Esophagus mucosa (tissue), 1 donor: ENCODE results near the gene ZBTB8A. TPM values are rescaled to one million over a fixed set of nuclear protein-coding genes. Genes with fewer than 3 reads are reported as not detected.
"Not testable (repeated sequence)": the region's sequence is repeated elsewhere in the genome, so short reads cannot be mapped to it uniquely, and the experiment has no call there.

Experiments used
- ATAC-seq: fragments of 200-7000 bp; cut with Tn5 transposase; one replicate; pipeline ENCODE4 v1.9.1; 2020
- total RNA-seq: library from RNA; stranded (reverse); gene quantifications from one replicate; pipeline ENCODE4 v1.2.4, GENCODE V29; 2023
- donor health status: DM: yes; HTN: yes; CAD: no.

The ZBTB8A gene
- total RNA-seq, 1 donor from 2014 or later, result 3.1 TPM

GRCh38 chr1:32622806-32623681 lies 83.8 kb downstream of the ZBTB8A start:
- ATAC-seq, result no peak

DNA sequence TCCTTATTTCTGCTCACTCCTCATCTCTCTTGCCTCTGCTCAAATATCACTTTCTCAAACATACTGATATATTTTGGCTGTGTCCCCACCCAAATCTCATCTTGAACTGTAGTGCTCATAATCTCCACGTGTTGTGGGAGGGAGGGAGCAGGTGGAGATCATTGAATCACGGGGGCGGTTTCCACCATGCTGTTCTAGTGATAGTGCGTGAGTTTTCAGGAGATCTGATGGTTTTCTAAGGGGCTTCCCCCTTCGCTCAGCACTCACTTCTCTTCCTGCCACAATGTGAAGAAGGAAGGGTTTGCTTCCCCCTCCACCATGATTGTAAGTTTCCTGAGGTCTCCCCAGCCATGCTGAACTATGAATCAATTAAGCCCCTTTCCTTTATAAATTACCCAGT lies 84.5 kb downstream of the ZBTB8A start:
- no peak for ATAC-seq

DNA sequence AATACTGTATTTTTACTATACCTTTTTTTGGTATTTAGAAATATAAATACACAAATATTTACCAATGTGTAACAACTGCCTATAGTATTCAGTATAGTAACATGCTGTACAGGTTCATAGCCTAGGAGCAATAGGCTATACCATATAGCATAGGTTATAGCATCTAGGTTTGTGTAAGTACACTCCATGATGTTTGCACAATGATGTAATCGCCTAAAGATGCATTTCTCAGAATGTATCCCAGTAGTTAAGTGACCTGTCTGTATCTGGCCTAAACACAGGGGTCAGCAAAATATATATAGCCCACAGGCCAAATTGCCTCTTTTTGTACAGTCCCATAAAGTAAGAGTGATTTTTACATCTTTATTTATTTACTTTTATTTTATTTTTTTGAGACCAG lies 86.9 kb downstream of the ZBTB8A start:
- ATAC-seq, result no peak

DNA sequence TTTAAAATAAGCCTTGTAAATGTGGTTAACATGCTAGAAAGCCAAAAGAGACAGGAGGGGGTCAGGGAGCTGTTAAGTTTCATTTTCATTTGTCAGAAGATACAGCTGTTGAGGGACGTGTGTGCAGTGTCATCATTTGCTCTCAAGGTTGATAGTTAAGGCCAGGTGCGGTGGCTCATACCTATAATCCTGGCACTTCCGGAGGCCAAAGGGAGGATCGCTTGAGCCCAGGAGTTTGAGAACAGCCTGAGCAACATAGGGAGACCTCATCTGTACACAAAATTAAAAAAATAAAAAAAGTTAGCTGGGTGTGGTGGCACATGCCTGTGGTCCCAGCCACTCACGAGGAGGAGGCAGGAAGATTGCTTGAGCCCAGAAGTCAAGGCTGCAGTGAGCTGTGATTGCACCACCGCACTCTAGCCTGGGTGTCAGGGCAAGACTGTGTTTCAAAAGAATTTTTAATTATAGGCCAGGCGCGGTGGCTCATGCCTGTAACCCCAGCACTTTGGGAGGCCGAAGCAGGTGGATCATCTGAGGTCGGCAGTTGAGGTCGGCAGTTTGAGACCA lies 88.5 kb downstream of the ZBTB8A start:
- ATAC-seq, result peak; percentile 15

DNA sequence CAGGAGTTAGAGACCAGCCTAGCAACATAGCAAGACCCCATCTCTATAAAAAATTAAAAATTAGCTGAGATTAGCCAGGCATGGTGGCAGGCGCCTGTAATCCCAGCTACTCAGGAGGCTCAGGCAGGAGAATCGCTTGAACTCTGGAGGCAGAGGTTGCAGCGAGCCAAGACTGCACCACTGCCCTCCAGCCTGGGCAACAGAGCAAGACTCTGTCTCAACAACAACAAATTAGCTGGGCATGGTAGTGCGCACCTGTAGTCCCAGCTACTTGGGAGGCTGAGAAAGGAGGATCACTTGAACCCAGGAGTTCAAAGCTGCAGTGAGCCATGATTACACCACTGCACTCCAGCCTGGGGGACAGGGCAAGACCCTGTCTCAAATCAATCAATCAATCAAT lies 90.9 kb downstream of the ZBTB8A start:
- not testable (repeated sequence) for ATAC-seq

DNA sequence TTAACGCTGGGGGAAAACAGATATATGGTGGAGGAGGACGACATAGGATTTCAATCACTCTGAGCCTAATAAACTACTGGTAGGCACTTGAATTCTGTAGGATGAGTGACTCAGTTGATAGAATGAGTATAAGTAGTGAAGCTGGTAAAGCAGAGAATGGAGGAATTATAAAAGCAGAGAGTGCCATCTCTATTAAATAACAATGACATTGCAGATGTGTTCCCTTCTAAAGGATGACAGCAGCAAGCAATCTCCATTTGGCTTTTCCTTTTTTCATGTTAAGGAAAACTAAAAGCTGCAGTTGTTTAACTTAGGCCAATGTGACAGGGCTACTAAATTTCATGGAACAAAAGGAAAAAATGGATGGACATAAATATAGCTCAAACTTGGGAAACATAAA lies 93.6 kb downstream of the ZBTB8A start:
- ATAC-seq, result no peak

GRCh38 chr1:32635508-32636277 lies 96.5 kb downstream of the ZBTB8A start:
- no peak for ATAC-seq

GRCh38 chr1:32636914-32637645 lies 97.9 kb downstream of the ZBTB8A start:
- peak; percentile 95 for ATAC-seq

DNA sequence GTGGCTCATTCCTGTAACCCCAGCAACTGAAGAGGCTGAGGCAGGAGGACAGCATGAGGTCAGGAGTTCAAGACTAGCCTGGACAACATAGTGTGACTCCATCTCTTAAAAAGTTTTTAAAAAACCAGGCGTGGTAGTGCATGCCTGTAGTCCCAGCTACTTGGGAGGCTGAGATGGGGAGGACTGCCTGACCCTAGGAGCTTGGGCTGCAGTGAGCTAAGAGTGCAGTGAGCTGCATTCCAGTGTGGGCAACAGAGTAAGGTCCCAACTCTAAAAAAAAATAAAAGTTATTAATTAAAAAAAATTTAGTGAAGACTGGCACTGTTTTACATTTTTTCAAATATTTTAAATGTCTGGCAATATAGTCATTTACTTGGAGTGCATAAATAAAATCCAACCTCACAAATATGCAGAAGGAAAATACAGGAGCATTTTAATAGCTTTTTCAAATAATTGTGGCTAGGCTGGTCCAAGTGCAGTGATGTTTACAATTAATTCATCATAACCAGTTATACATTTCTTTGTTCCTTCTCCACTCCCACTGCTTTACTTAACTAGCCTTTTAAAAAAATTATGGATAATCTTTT lies 100.4 kb downstream of the ZBTB8A start:
- no peak for ATAC-seq

DNA sequence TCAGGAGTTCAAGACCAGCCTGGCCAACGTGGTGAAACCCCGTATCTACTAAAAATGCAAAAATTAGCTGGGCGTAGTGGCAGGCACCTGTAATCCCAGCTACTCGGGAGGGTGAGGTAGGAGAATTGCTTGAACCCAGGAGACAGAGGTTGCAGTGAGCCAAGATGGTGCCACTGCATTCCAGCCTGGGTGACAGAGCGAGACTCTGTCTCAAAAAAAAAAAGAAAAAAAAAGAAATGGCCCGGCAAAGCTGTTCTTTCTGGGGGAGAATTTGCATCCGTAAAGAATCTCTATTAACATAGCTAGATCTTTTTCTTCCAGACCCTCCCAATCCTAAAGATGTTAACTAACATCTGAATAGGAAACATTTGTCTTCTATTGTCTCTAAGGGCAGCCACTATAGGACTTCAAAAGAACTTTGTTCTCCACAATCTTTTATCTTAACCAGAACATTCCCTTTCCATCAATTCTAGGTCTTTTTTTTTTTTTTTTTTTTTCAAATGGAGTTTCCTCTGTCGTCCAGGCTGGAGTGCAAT lies 103.1 kb downstream of the ZBTB8A start:
- ATAC-seq, result not testable (repeated sequence)

GRCh38 chr1:32644426-32644825 lies 105.2 kb downstream of the ZBTB8A start:
- no peak for ATAC-seq

GRCh38 chr1:32647308-32648134 lies 108.3 kb downstream of the ZBTB8A start:
- no peak for ATAC-seq

- ATAC-seq, result peak; percentile 89
These were observed 111.1 kb downstream of the ZBTB8A start, which contains the start of gene ZBTB8OS for GRCh38 chr1:32650248-32650751. Gene ZBTB8OS (minus strand): TSS chr1:32650550. CDS start chr1:32650529, 21 bp downstream.

DNA sequence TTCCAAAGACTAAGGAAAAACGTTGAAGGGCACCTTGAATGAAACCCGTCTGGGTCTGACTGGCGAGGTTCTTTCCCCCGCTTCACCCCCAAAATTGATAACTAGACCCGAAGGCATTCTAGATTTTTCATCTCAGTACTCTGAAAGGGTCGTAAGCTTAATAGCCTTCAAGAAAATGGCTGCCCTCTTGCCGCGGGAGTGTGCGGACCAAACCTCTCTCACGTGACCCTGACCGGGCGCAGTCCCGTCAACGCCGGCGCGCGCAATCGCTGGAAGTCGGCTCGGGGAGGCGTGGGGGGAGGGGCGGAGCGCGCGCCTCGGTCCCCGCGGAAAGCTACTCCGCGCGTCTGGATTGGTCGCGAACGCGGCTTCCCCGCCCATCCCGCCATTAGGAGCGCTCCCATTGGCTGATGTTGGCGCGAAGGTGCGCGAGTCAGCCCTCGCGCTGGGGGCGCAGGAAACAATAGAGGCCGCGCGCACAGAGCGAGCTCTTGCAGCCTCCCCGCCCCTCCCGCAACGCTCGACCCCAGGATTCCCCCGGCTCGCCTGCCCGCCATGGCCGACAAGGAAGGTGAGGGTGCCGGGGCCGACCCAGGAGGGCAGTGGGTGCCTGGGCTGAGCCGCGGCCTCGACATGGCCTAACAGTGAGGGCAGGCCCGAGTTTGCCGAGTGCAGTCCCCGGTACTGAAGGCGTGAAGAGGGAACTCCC lies 111.7 kb downstream of the ZBTB8A start, which contains the start of gene RBBP4:
Gene RBBP4 (plus strand): TSS at position 457 of the 709 bp plus-strand sequence. CDS start 99 bp downstream, at position 556.
- peak; percentile 96 for ATAC-seq

- peak; percentile 10 for ATAC-seq
These were observed 112.3 kb downstream of the ZBTB8A start for GRCh38 chr1:32651461-32652073.

DNA sequence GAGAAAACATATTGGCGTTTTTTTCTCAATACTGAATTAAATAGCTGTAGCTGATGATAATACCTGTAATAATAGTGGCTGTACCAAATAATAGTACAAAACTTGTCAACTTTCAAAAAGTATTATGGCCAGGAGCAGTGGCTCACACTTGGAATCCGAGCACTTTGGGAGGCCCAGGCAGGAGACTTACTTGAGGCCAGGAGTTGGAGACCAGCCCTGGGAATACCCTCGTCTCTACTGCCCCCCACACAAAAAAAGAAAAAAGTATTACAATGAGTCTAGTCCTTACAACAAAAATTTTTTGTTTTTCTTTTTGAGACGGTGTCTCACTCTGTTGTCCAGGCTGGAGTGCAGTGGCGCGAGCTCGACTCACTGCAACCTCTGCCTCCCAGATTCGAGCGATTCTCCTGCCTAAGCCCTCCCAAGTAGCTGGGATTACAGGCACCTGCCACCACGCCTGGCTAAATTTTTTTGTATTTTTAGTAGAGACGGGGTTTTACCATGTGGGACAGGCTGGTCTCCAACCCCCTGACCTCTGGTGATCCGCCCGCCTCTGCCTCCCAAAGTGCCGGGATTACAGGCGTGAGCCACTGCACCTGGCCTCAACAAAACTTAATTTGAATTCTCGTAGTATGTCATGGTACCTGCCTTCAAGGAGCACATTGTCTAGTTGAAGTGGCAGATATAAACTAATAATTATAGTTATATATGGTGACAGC lies 113.2 kb downstream of the ZBTB8A start:
- ATAC-seq, result no peak
